Measurements from ENCODE around the gene GSKIP. TPM values are rescaled to one million over a fixed set of nuclear protein-coding genes. Genes with fewer than 3 reads are reported as not detected.

The GSKIP gene
- total and polyA plus RNA-seq, 2 experiments from 2014 or later: 17.4 to 50.9 TPM

DNA sequence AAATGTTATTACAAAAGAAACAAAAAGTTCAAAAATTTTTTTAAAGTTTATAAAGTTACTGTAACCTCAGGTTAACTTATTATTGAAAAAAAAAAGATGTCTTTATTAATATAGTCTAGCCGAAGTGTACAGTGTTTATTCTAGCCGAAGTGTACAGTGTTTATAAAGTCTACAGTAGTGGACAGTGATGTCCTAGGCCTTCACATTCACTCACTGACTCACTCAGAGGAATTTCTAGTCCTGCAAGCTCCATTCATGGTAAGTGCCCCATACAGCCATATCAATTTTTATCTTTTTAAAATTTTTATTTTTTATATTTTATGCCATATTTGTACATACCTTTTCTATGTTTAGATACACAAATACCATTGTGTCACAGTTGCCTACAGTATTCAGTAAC, 10.6 kb upstream of the GSKIP start:
- Mint-ChIP-seq H3K36me3 (ENCODE audit: low read depth) (peaks cover 11% of the 10 kb centered on the region; the same call in 2 of the 3 replicates), H3K4me1 (peaks cover 41% of the 10 kb centered on the region), H3K9me3 (no peaks in the 10 kb centered on the region; the same call in 1 of the 3 replicates), H3K27ac (no peak overlapping the region), H3K27me3 (ENCODE audit: insufficient read depth, low read depth, poor library complexity) (peaks cover 1% of the 10 kb centered on the region), H3K4me3 (no peak overlapping the region)
- ATAC-seq: no peak
- H2AFZ ChIP-seq: no peak overlapping the region
- H3K4me1 ChIP-seq (ENCODE audit: insufficient read depth): peaks cover 30% of the 10 kb centered on the region
- H3K9me2 ChIP-seq (ENCODE audit: insufficient read depth): no peaks in the 10 kb centered on the region; the same call in 1 of the 2 replicates
- no peak overlapping the region for H3K27ac ChIP-seq (ENCODE audit: low read depth)
- H4K20me1 ChIP-seq (replicated peaks; ENCODE audit: insufficient read depth): no peaks in the 10 kb centered on the region
- H3K79me2 ChIP-seq (replicated peaks; ENCODE audit: insufficient read depth): peaks cover 77% of the 10 kb centered on the region
- no peak overlapping the region for H3K4me3 ChIP-seq
- no peaks in the 10 kb centered on the region for H3F3A ChIP-seq (replicated peaks; ENCODE audit: low read depth)
- TF ChIP-seq STAT1 (IDR thresholded peaks at IDR 0.05; ENCODE audit: unreplicated experiment) (no peak), EZH2 (IDR thresholded peaks at IDR 0.05; ENCODE audit: low read depth, unreplicated experiment) (no peak), POLR2AphosphoS5 (IDR thresholded peaks at IDR 0.05; ENCODE audit: low read depth) (no peak), ZNF331 (CRISPR knock-in tag; IDR thresholded peaks at IDR 0.05; ENCODE audit: low read depth) (no peak), EZH2phosphoT487 (IDR thresholded peaks at IDR 0.05; ENCODE audit: unreplicated experiment) (no peak), JUNB (IDR thresholded peaks at IDR 0.05; ENCODE audit: unreplicated experiment) (no peak), NANOG (IDR thresholded peaks at IDR 0.05; ENCODE audit: borderline replicate concordance) (no peak), CREB1 (CRISPR knock-in tag; IDR thresholded peaks at IDR 0.05; ENCODE audit: low read depth) (no peak), ZNF114 (CRISPR knock-in tag; IDR thresholded peaks at IDR 0.05) (no peak)
- TF ChIP-seq, protein P1, sequence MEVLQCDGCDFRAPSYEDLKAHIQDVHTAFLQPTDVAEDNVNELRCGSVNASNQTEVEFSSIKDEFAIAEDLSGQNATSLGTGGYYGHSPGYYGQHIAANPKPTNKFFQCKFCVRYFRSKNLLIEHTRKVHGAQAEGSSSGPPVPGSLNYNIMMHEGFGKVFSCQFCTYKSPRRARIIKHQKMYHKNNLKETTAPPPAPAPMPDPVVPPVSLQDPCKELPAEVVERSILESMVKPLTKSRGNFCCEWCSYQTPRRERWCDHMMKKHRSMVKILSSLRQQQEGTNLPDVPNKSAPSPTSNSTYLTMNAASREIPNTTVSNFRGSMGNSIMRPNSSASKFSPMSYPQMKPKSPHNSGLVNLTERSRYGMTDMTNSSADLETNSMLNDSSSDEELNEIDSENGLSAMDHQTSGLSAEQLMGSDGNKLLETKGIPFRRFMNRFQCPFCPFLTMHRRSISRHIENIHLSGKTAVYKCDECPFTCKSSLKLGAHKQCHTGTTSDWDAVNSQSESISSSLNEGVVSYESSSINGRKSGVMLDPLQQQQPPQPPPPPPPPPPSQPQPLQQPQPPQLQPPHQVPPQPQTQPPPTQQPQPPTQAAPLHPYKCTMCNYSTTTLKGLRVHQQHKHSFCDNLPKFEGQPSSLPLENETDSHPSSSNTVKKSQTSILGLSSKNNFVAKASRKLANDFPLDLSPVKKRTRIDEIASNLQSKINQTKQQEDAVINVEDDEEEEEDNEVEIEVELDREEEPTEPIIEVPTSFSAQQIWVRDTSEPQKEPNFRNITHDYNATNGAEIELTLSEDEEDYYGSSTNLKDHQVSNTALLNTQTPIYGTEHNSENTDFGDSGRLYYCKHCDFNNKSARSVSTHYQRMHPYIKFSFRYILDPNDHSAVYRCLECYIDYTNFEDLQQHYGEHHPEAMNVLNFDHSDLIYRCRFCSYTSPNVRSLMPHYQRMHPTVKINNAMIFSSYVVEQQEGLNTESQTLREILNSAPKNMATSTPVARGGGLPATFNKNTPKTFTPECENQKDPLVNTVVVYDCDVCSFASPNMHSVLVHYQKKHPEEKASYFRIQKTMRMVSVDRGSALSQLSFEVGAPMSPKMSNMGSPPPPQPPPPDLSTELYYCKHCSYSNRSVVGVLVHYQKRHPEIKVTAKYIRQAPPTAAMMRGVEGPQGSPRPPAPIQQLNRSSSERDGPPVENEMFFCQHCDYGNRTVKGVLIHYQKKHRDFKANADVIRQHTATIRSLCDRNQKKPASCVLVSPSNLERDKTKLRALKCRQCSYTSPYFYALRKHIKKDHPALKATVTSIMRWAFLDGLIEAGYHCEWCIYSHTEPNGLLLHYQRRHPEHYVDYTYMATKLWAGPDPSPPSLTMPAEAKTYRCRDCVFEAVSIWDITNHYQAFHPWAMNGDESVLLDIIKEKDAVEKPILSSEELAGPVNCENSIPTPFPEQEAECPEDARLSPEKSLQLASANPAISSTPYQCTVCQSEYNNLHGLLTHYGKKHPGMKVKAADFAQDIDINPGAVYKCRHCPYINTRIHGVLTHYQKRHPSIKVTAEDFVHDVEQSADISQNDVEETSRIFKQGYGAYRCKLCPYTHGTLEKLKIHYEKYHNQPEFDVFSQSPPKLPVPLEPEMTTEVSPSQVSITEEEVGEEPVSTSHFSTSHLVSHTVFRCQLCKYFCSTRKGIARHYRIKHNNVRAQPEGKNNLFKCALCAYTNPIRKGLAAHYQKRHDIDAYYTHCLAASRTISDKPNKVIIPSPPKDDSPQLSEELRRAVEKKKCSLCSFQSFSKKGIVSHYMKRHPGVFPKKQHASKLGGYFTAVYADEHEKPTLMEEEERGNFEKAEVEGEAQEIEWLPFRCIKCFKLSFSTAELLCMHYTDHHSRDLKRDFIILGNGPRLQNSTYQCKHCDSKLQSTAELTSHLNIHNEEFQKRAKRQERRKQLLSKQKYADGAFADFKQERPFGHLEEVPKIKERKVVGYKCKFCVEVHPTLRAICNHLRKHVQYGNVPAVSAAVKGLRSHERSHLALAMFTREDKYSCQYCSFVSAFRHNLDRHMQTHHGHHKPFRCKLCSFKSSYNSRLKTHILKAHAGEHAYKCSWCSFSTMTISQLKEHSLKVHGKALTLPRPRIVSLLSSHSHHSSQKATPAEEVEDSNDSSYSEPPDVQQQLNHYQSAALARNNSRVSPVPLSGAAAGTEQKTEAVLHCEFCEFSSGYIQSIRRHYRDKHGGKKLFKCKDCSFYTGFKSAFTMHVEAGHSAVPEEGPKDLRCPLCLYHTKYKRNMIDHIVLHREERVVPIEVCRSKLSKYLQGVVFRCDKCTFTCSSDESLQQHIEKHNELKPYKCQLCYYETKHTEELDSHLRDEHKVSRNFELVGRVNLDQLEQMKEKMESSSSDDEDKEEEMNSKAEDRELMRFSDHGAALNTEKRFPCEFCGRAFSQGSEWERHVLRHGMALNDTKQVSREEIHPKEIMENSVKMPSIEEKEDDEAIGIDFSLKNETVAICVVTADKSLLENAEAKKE (CRISPR knock-in tag; IDR thresholded peaks at IDR 0.05): no peak
- TF ChIP-seq, protein P2, sequence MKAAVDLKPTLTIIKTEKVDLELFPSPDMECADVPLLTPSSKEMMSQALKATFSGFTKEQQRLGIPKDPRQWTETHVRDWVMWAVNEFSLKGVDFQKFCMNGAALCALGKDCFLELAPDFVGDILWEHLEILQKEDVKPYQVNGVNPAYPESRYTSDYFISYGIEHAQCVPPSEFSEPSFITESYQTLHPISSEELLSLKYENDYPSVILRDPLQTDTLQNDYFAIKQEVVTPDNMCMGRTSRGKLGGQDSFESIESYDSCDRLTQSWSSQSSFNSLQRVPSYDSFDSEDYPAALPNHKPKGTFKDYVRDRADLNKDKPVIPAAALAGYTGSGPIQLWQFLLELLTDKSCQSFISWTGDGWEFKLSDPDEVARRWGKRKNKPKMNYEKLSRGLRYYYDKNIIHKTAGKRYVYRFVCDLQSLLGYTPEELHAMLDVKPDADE (IDR thresholded peaks at IDR 0.05): no peak
- TF ChIP-seq, protein P3, sequence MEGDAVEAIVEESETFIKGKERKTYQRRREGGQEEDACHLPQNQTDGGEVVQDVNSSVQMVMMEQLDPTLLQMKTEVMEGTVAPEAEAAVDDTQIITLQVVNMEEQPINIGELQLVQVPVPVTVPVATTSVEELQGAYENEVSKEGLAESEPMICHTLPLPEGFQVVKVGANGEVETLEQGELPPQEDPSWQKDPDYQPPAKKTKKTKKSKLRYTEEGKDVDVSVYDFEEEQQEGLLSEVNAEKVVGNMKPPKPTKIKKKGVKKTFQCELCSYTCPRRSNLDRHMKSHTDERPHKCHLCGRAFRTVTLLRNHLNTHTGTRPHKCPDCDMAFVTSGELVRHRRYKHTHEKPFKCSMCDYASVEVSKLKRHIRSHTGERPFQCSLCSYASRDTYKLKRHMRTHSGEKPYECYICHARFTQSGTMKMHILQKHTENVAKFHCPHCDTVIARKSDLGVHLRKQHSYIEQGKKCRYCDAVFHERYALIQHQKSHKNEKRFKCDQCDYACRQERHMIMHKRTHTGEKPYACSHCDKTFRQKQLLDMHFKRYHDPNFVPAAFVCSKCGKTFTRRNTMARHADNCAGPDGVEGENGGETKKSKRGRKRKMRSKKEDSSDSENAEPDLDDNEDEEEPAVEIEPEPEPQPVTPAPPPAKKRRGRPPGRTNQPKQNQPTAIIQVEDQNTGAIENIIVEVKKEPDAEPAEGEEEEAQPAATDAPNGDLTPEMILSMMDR (conservative IDR thresholded peaks at IDR 0.05; ENCODE audit: low read depth in 2 of 2): no peak
- TF ChIP-seq, protein P4, sequence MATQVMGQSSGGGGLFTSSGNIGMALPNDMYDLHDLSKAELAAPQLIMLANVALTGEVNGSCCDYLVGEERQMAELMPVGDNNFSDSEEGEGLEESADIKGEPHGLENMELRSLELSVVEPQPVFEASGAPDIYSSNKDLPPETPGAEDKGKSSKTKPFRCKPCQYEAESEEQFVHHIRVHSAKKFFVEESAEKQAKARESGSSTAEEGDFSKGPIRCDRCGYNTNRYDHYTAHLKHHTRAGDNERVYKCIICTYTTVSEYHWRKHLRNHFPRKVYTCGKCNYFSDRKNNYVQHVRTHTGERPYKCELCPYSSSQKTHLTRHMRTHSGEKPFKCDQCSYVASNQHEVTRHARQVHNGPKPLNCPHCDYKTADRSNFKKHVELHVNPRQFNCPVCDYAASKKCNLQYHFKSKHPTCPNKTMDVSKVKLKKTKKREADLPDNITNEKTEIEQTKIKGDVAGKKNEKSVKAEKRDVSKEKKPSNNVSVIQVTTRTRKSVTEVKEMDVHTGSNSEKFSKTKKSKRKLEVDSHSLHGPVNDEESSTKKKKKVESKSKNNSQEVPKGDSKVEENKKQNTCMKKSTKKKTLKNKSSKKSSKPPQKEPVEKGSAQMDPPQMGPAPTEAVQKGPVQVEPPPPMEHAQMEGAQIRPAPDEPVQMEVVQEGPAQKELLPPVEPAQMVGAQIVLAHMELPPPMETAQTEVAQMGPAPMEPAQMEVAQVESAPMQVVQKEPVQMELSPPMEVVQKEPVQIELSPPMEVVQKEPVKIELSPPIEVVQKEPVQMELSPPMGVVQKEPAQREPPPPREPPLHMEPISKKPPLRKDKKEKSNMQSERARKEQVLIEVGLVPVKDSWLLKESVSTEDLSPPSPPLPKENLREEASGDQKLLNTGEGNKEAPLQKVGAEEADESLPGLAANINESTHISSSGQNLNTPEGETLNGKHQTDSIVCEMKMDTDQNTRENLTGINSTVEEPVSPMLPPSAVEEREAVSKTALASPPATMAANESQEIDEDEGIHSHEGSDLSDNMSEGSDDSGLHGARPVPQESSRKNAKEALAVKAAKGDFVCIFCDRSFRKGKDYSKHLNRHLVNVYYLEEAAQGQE (IDR thresholded peaks at IDR 0.05; ENCODE audit: unreplicated experiment): no peak
- no peaks in the 10 kb centered on the region for H3K27me3 ChIP-seq (ENCODE audit: insufficient read depth)
- H3K36me3 ChIP-seq (ENCODE audit: insufficient read depth): no peaks in the 10 kb centered on the region
- H3K4me2 ChIP-seq: no peak overlapping the region
- DNase-seq (ENCODE audit: low spot score): no peak
